ENCODE data around the gene DNA2. TPM values are rescaled to one million over a fixed set of nuclear protein-coding genes. Genes with fewer than 3 reads are reported as not detected.
"Not testable (repeated sequence)": the region's sequence is repeated elsewhere in the genome, so short reads cannot be mapped to it uniquely, and the experiment has no call there.

Gene DNA2
- polyA plus RNA-seq, 2 donors: 1.8 TPM

DNA sequence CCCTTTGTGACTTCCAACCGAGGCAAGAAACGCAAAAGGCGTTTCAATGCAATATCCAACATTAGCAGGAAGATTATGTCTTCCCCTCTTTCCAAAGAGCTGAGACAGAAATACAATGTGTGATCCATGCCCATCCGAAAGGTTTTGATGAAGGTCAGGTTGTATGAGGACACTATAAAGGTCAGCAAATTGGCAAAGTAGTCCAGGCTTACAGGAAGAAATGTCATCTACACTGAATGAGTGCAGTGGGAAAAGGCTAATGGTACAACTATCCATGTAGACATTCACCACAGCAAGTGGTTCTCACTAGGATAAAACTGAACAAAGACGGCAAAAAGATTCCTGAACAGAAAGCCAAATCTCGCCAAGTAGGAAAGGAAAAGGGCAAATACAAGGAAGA lies 27.8 kb upstream of the DNA2 start:
- WGBS, 2 donors: 95% methylated on average over 6 of the region's 6 CpGs
- Histone ChIP-seq H3K36me3 (ENCODE audit: control insufficient read depth in 2 of 2, insufficient read depth in 2 of 2, low read length in 1 of 2) (peaks cover 0 to 7% of the 10 kb centered on the region in 2 donors), H3K27me3 (ENCODE audit: control insufficient read depth in 1 of 2, insufficient read depth in 2 of 2, low read length in 2 of 2) (no peaks in the 10 kb centered on the region)

DNA sequence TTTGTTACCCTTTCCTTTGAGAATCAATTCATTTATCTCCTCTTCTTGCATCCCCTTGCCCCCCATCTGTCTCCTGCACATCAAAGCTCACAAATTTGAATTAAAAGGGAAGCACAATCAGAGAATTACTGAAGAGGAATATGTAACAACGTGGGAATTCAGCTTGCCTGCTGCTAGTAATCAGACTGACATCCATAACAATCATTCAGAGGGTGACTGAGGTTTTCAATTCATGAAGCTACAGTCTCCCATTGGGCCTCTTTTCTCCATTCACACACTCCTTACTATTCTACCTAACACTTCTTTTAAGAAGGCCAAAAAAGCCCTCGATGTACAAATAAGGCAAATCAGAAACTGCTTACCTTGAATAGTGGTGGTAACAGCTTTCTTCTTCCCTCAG lies 24.3 kb upstream of the DNA2 start:
- Histone ChIP-seq H3K4me1 (ENCODE audit: control insufficient read depth in 2 of 2, insufficient read depth in 2 of 2, low read length in 1 of 2) (no peaks in the 10 kb centered on the region), H3K36me3 (ENCODE audit: control insufficient read depth in 2 of 2, insufficient read depth in 2 of 2, low read length in 1 of 2) (peaks cover 0 to 7% of the 10 kb centered on the region in 2 donors), H3K9me3 (ENCODE audit: control insufficient read depth in 2 of 2, insufficient read depth in 1 of 2, low read depth in 1 of 2, low read length in 1 of 2) (no peaks in the 10 kb centered on the region), H3K4me3 (ENCODE audit: low read depth in 1 of 2, low read length in 2 of 2) (no peak overlapping the region), H3K27ac (ENCODE audit: low read depth in 2 of 2, low read length in 1 of 2) (no peak overlapping the region), H3K27me3 (ENCODE audit: control insufficient read depth in 1 of 2, insufficient read depth in 2 of 2, low read length in 2 of 2) (no peaks in the 10 kb centered on the region)
- 35 to 37% methylated on average over 2 of the region's 2 CpGs for WGBS, 2 donors

More for the DNA sequence above, 27.8 kb upstream of the DNA2 start:
- Histone ChIP-seq H3K4me3 (ENCODE audit: low read depth in 1 of 2, low read length in 2 of 2) (no peak overlapping the region), H3K27ac (ENCODE audit: low read depth in 2 of 2, low read length in 1 of 2) (no peak overlapping the region), H3K9me3 (ENCODE audit: control insufficient read depth in 2 of 2, insufficient read depth in 1 of 2, low read depth in 1 of 2, low read length in 1 of 2) (no peaks in the 10 kb centered on the region), H3K4me1 (ENCODE audit: control insufficient read depth in 2 of 2, insufficient read depth in 2 of 2, low read length in 1 of 2) (no peaks in the 10 kb centered on the region)

DNA sequence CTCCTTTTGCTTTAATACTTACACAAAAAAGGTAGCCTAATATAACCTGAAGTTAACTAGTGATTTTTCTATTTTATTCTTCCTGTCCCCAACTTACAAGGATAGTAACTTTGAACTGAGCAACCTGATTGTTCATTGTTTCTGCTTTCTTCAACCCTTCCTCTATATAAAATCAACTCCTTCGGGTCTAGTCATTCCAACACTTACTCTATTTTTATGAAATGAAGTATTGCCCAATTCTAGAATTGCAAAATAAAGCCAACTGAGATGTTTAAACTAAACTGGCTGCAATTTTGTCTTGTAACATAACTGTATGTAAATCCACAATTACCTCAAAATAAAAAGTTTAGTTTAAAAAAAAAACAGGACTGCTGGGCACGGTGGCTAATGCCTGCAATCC lies 20.3 kb upstream of the DNA2 start:
- no peak overlapping the region for H3K4me3 ChIP-seq (ENCODE audit: low read depth in 1 of 2, low read length in 2 of 2)
- H3K27me3 ChIP-seq (ENCODE audit: control insufficient read depth in 1 of 2, insufficient read depth in 2 of 2, low read length in 2 of 2): no peaks in the 10 kb centered on the region
- no peaks in the 10 kb centered on the region for H3K4me1 ChIP-seq (ENCODE audit: control insufficient read depth in 2 of 2, insufficient read depth in 2 of 2, low read length in 1 of 2)
- WGBS, 2 donors: 85 to 94% methylated on average over 2 of the region's 2 CpGs
- H3K27ac ChIP-seq (ENCODE audit: low read depth in 2 of 2, low read length in 1 of 2): no peak overlapping the region
- peaks cover 0 to 5% of the 10 kb centered on the region in 2 donors for H3K36me3 ChIP-seq (ENCODE audit: control insufficient read depth in 2 of 2, insufficient read depth in 2 of 2, low read length in 1 of 2)
- no peaks in the 10 kb centered on the region for H3K9me3 ChIP-seq (ENCODE audit: control insufficient read depth in 2 of 2, insufficient read depth in 1 of 2, low read depth in 1 of 2, low read length in 1 of 2)

DNA sequence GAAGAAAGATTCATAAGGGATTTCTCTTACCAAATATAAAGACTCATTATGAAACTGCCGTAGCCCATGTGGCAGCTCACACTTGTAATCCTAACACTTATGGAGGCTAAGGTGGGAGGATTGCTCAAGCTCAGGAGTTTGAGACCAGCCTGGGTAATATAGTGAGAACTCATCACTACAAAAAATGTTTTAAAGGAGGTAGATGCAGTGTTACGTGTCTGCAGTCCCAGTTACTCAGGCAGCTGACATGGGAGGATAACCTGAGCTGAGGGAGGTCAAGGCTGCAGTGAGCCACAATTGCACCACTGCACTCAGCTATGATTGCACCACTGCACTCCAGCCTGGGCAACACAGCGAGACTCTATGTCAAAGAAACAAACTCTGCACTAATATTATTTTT lies 18.1 kb upstream of the DNA2 start:
- WGBS, 2 donors: 90 to 91% methylated on average over 3 of the region's 3 CpGs
- no peaks in the 10 kb centered on the region for H3K4me1 ChIP-seq (ENCODE audit: control insufficient read depth in 2 of 2, insufficient read depth in 2 of 2, low read length in 1 of 2)
- no peak overlapping the region for H3K4me3 ChIP-seq (ENCODE audit: low read depth in 1 of 2, low read length in 2 of 2)
- H3K27ac ChIP-seq (ENCODE audit: low read depth in 2 of 2, low read length in 1 of 2): no peak overlapping the region
- H3K9me3 ChIP-seq (ENCODE audit: control insufficient read depth in 2 of 2, insufficient read depth in 1 of 2, low read depth in 1 of 2, low read length in 1 of 2): no peaks in the 10 kb centered on the region
- H3K36me3 ChIP-seq (ENCODE audit: control insufficient read depth in 2 of 2, insufficient read depth in 2 of 2, low read length in 1 of 2): peaks cover 0 to 5% of the 10 kb centered on the region in 2 donors
- H3K27me3 ChIP-seq (ENCODE audit: control insufficient read depth in 1 of 2, insufficient read depth in 2 of 2, low read length in 2 of 2): no peaks in the 10 kb centered on the region

DNA sequence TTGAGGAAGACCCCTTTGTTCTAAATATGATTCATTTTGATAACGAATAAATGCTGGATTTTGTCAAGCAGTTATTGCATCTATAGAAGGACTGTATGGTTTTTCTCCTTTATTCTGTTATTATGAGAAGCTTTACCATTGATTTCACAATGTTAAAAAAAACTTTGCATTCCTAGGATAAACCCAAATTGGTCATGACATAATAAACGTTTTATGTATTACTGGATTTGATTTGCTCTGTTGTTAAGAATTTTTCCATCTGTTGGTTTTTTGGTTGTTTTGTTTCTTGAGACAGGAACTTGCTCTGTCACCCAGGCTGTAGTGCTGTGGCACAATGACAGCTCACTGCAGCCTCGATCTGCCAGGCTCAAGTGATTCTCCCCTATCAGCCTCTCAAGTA lies 2.2 kb upstream of the DNA2 start:
- no peaks in the 10 kb centered on the region for H3K9me3 ChIP-seq (ENCODE audit: control insufficient read depth in 2 of 2, insufficient read depth in 1 of 2, low read depth in 1 of 2, low read length in 1 of 2)

DNA sequence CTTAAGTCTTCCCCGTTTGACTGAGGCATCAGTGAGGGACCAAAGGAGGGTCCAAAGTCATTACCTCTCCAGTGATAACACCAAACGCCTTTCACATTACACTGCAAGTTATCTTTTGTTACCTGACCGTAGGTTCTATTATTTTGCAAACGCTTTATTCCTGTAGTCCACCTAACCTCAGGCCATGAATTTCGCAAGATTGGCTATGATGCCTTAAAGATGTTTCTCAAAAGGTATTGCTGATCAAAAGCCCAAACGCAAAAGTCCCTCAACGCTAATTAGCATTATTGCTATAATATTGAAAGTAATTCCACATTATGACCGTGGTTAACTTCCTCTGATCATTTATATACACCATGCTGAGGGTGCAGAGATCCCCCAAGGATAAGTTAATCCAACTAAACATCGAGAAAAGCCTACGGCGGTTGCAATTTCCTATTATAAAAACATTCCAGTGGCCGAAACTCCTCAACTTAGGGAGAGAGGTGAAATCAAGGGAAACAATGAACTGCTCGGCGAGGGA lies 649 bp downstream of the DNA2 start:
- H3K4me3 ChIP-seq (ENCODE audit: low read depth in 1 of 2, low read length in 2 of 2): peak overlapping the region; percentile 71 to 77
- H3K27ac ChIP-seq (ENCODE audit: low read depth in 2 of 2, low read length in 1 of 2): no peak overlapping the region
- WGBS, 2 donors: 1% methylated on average over 14 of the region's 14 CpGs

More for the DNA sequence above, 2.2 kb upstream of the DNA2 start:
- Histone ChIP-seq H3K36me3 (ENCODE audit: control insufficient read depth in 2 of 2, insufficient read depth in 2 of 2, low read length in 1 of 2) (no peaks in the 10 kb centered on the region), H3K4me3 (ENCODE audit: low read depth in 1 of 2, low read length in 2 of 2) (no peak overlapping the region), H3K4me1 (ENCODE audit: control insufficient read depth in 2 of 2, insufficient read depth in 2 of 2, low read length in 1 of 2) (no peaks in the 10 kb centered on the region), H3K27ac (ENCODE audit: low read depth in 2 of 2, low read length in 1 of 2) (no peak overlapping the region), H3K27me3 (ENCODE audit: control insufficient read depth in 1 of 2, insufficient read depth in 2 of 2, low read length in 2 of 2) (no peaks in the 10 kb centered on the region)
- WGBS, 2 donors: 45 to 58% methylated on average over 3 of the region's 3 CpGs

DNA sequence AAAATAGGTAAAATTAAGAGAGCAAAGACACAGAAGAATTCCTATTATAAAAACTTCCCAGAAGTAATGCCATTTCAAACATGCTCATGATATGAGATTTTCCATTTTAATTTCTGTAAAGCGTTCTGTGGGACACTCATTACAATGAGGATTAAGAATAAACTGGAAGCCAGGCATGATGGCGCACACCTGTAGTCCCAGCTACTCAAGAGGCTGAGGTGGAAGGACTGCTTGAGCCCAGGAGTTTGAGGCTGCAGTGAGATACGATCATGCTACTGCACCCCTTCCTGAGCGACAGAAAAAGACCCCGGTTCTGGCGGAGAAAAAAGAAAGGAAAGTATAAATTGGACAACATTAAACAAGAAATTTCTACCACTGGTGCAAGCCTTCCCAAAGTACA lies 1.5 kb downstream of the DNA2 start:
- no peaks in the 10 kb centered on the region for H3K4me1 ChIP-seq (ENCODE audit: control insufficient read depth in 2 of 2, insufficient read depth in 2 of 2, low read length in 1 of 2)
- no peaks in the 10 kb centered on the region for H3K27me3 ChIP-seq (ENCODE audit: control insufficient read depth in 1 of 2, insufficient read depth in 2 of 2, low read length in 2 of 2)
- no peaks in the 10 kb centered on the region for H3K9me3 ChIP-seq (ENCODE audit: control insufficient read depth in 2 of 2, insufficient read depth in 1 of 2, low read depth in 1 of 2, low read length in 1 of 2)
- no peak overlapping the region for H3K27ac ChIP-seq (ENCODE audit: low read depth in 2 of 2, low read length in 1 of 2)
- H3K4me3 ChIP-seq (ENCODE audit: low read depth in 1 of 2, low read length in 2 of 2): peak overlapping the region in 1 of 2 donors; percentile 71
- 42 to 55% methylated on average over 6 of the region's 6 CpGs for WGBS, 2 donors
- H3K36me3 ChIP-seq (ENCODE audit: control insufficient read depth in 2 of 2, insufficient read depth in 2 of 2, low read length in 1 of 2): no peaks in the 10 kb centered on the region

More for the DNA sequence above, 649 bp downstream of the DNA2 start:
- H3K4me1 ChIP-seq (ENCODE audit: control insufficient read depth in 2 of 2, insufficient read depth in 2 of 2, low read length in 1 of 2): no peaks in the 10 kb centered on the region
- no peaks in the 10 kb centered on the region for H3K36me3 ChIP-seq (ENCODE audit: control insufficient read depth in 2 of 2, insufficient read depth in 2 of 2, low read length in 1 of 2)
- no peaks in the 10 kb centered on the region for H3K27me3 ChIP-seq (ENCODE audit: control insufficient read depth in 1 of 2, insufficient read depth in 2 of 2, low read length in 2 of 2)
- H3K9me3 ChIP-seq (ENCODE audit: control insufficient read depth in 2 of 2, insufficient read depth in 1 of 2, low read depth in 1 of 2, low read length in 1 of 2): no peaks in the 10 kb centered on the region

DNA sequence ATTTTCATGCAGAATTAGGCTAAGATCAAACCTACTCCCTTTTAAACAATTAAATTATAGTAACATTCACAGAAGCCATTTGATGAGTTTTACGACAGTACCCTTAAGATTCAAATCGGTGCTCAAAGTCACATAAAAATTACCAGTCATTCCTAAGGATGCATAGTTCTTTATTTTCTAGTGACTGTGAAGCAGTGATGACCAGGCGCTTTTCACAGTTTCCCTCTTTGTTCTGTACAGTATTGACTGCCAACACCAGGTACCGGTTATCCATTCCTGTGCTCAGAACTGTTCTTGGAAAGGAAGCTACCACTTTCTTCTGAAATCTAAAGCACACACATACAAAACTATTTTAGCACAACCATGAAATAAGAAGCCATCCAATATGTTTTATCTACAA lies 1.9 kb downstream of the DNA2 start:
- H3K27me3 ChIP-seq (ENCODE audit: control insufficient read depth in 1 of 2, insufficient read depth in 2 of 2, low read length in 2 of 2): no peaks in the 10 kb centered on the region
- H3K9me3 ChIP-seq (ENCODE audit: control insufficient read depth in 2 of 2, insufficient read depth in 1 of 2, low read depth in 1 of 2, low read length in 1 of 2): no peaks in the 10 kb centered on the region
- 94 to 96% methylated on average over 4 of the region's 4 CpGs for WGBS, 2 donors
- no peaks in the 10 kb centered on the region for H3K4me1 ChIP-seq (ENCODE audit: control insufficient read depth in 2 of 2, insufficient read depth in 2 of 2, low read length in 1 of 2)
- H3K27ac ChIP-seq (ENCODE audit: low read depth in 2 of 2, low read length in 1 of 2): no peak overlapping the region
- no peaks in the 10 kb centered on the region for H3K36me3 ChIP-seq (ENCODE audit: control insufficient read depth in 2 of 2, insufficient read depth in 2 of 2, low read length in 1 of 2)
- no peak overlapping the region for H3K4me3 ChIP-seq (ENCODE audit: low read depth in 1 of 2, low read length in 2 of 2)

DNA sequence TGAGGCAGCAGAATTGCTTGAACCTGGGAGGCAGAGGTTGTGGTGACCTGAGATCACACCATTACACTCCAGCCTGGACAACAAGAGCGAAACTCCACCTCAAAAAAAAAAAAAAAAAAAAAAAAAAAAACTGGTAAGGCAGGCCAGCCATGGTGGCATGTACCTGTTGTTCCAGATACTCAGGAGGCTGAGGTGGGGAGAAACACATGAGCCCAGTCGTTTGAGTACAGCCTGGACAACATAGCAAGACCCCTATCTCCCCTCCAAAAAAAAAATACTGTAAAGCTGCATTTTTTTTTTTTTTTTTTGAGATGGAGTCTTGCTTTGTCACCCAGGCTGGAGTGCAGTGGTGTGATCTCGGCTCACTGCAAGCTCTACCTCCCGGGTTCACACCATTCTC lies 7.0 kb downstream of the DNA2 start:
- not testable (repeated sequence) for H3K4me3 ChIP-seq (ENCODE audit: low read depth in 1 of 2, low read length in 2 of 2); H3K9me3 ChIP-seq (ENCODE audit: control insufficient read depth in 2 of 2, insufficient read depth in 1 of 2, low read depth in 1 of 2, low read length in 1 of 2); H3K27me3 ChIP-seq (ENCODE audit: control insufficient read depth in 1 of 2, insufficient read depth in 2 of 2, low read length in 2 of 2); H3K27ac ChIP-seq (ENCODE audit: low read depth in 2 of 2, low read length in 1 of 2); H3K36me3 ChIP-seq (ENCODE audit: control insufficient read depth in 2 of 2, insufficient read depth in 2 of 2, low read length in 1 of 2); H3K4me1 ChIP-seq (ENCODE audit: control insufficient read depth in 2 of 2, insufficient read depth in 2 of 2, low read length in 1 of 2)
- 83 to 90% methylated on average over 4 of the region's 4 CpGs for WGBS, 2 donors

DNA sequence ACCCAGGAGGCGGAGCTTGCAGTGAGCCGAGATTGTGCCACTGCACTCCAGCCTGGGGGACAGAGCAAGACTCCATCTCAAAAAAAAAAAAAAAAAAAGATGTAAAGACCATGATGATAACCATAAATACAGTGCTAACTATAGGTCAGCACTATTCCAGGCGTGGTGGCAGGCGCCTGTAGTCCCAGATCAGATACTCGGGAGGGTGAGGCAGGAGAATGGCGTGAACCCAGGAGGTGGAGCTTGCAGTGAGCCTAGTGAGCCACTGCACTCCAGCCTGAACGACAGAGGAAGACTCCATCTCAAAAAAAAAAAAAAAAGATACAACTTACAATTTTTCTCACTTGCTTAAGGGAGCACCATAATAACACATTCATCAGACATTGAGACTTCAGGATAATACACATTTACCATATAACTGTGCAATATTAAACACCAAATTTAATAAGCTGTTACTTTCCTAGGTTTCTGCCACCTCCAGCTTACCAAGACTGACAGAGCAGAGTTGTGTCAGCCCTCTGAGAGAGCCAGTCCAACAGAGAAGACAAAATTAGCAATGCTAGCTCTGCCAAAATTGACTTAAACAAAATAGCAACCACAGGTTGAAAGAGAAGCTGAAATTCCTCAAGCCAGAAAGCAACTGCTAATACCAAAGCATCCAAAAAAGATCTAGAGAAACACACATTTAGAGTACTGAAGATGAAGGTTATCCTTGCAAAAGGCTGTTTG lies 8.2 kb downstream of the DNA2 start:
- no peaks in the 10 kb centered on the region for H3K27me3 ChIP-seq (ENCODE audit: control insufficient read depth in 1 of 2, insufficient read depth in 2 of 2, low read length in 2 of 2)
- no peak overlapping the region for H3K4me3 ChIP-seq (ENCODE audit: low read depth in 1 of 2, low read length in 2 of 2)
- H3K9me3 ChIP-seq (ENCODE audit: control insufficient read depth in 2 of 2, insufficient read depth in 1 of 2, low read depth in 1 of 2, low read length in 1 of 2): no peaks in the 10 kb centered on the region
- 89 to 94% methylated on average over 5 to 6 of the region's 7 CpGs for WGBS, 2 donors
- H3K36me3 ChIP-seq (ENCODE audit: control insufficient read depth in 2 of 2, insufficient read depth in 2 of 2, low read length in 1 of 2): no peaks in the 10 kb centered on the region
- H3K4me1 ChIP-seq (ENCODE audit: control insufficient read depth in 2 of 2, insufficient read depth in 2 of 2, low read length in 1 of 2): no peaks in the 10 kb centered on the region
- no peak overlapping the region for H3K27ac ChIP-seq (ENCODE audit: low read depth in 2 of 2, low read length in 1 of 2)
